Kidney epithelial cell (primary cell): ENCODE data around the gene SLC35F6. TPM values are rescaled to one million over a fixed set of nuclear protein-coding genes. Genes with fewer than 3 reads are reported as not detected.

Experiments used
- DNase-seq: peaks from one replicate; pipeline ENCODE4 v3.0.0-alpha.2; 2010; ENCODE audit warnings: low read depth
- H3K27me3 ChIP-seq: 2 replicates; pipeline ENCODE4 v1.6.0; 2011; ENCODE audit warnings: low read length; ENCODE audit not compliant: control insufficient read depth, insufficient read depth
- H3K36me3 ChIP-seq: 2 replicates; pipeline ENCODE4 v1.5.1; 2011; ENCODE audit warnings: low read length; ENCODE audit not compliant: control insufficient read depth, insufficient read depth
- H3K4me3 ChIP-seq: 2 replicates; pipeline ENCODE4 v1.5.1; 2011; ENCODE audit warnings: low read depth, mild to moderate bottlenecking, control low read depth, low read length
- CTCF ChIP-seq: IDR thresholded peaks from 2 replicates; pipeline ENCODE4 v1.5.1; 2011; ENCODE audit warnings: mild to moderate bottlenecking, moderate library complexity, low read length, control low read depth, inconsistent platforms; ENCODE audit not compliant: insufficient read depth, poor library complexity, severe bottlenecking
- total RNA-seq: library from RNA; depleted of rRNA; stranded (reverse); fragments of >200 nt; gene quantifications from 2 replicates; pipeline ENCODE4 v1.2.3, GENCODE V29; 2015

Gene SLC35F6
- total RNA-seq, 1 donor from 2014 or later = 80.5 TPM

GRCh38 chr2:26805241-26805676 is 41.2 kb downstream of the SLC35F6 start:
- Histone ChIP-seq H3K36me3 (no peaks in the 10 kb centered on the region), H3K4me3 (no peak overlapping the region), H3K27me3 (no peaks in the 10 kb centered on the region)
- DNase-seq = peak; percentile 73
- no peak for TF ChIP-seq CTCF

GRCh38 chr2:26807788-26808460 is 43.8 kb downstream of the SLC35F6 start:
- Histone ChIP-seq H3K27me3 (peaks cover 2% of the 10 kb centered on the region), H3K4me3 (no peak overlapping the region), H3K36me3 (no peaks in the 10 kb centered on the region)
- DNase-seq = no peak
- TF ChIP-seq CTCF = no peak

- peaks cover 2% of the 10 kb centered on the region for H3K27me3 ChIP-seq
- no peak overlapping the region for H3K4me3 ChIP-seq
- DNase-seq = no peak
- no peaks in the 10 kb centered on the region for H3K36me3 ChIP-seq
- no peak for TF ChIP-seq CTCF
Observed at GRCh38 chr2:26809211-26809610, 45.1 kb downstream of the SLC35F6 start.

DNA sequence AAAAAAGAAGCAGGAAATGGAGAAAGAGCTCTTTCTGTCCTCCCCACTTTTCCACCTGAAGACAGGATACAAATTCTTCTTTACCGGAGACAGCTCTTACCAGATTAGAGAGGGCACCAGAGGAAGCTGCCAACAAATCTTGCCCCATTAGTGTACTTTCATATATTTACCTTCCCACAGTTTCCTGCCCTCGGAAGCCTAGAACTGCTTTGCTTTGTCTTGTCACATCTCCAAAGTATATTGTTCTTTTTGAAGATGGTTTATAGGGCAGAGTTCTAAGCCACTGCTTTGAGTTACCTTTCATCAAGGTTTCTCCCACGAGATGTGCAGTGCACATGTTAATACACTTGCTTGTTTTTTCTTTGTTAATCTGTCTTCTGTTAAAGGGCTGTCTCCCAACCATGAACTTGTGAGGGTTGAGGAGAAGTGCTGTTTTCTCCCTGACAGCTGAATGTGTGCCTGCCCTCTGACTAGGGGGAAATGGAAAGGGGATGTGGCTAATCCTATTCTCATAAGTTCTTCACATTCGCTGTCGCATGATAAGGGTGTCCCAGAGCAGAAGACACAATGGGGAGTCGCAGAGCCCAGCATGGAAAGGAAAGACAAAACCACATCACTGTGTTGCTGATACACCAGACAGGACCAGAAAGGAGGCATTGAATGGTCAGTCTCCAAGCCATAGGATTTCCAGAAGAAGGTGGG is 45.9 kb downstream of the SLC35F6 start:
- Histone ChIP-seq H3K27me3 (peaks cover 2% of the 10 kb centered on the region), H3K36me3 (no peaks in the 10 kb centered on the region), H3K4me3 (no peak overlapping the region)
- TF ChIP-seq CTCF = no peak
- no peak for DNase-seq

- no peaks in the 10 kb centered on the region for H3K36me3 ChIP-seq
- peaks cover 2% of the 10 kb centered on the region for H3K27me3 ChIP-seq
- no peak for TF ChIP-seq CTCF
- no peak for DNase-seq
- H3K4me3 ChIP-seq = no peak overlapping the region
Observed at GRCh38 chr2:26811261-26811660, 47.2 kb downstream of the SLC35F6 start.
